ENCODE measurements around the gene RSBN1L.
"Not testable (repeated sequence)": the region's sequence is repeated elsewhere in the genome, so short reads cannot be mapped to it uniquely, and the experiment has no call there.

RSBN1L gene

GRCh38 chr7:77702968-77703472 lies 6.8 kb downstream of the RSBN1L start:
- DNase-seq (ENCODE audit: low spot score) = no peak
- TF ChIP-seq, protein P1, sequence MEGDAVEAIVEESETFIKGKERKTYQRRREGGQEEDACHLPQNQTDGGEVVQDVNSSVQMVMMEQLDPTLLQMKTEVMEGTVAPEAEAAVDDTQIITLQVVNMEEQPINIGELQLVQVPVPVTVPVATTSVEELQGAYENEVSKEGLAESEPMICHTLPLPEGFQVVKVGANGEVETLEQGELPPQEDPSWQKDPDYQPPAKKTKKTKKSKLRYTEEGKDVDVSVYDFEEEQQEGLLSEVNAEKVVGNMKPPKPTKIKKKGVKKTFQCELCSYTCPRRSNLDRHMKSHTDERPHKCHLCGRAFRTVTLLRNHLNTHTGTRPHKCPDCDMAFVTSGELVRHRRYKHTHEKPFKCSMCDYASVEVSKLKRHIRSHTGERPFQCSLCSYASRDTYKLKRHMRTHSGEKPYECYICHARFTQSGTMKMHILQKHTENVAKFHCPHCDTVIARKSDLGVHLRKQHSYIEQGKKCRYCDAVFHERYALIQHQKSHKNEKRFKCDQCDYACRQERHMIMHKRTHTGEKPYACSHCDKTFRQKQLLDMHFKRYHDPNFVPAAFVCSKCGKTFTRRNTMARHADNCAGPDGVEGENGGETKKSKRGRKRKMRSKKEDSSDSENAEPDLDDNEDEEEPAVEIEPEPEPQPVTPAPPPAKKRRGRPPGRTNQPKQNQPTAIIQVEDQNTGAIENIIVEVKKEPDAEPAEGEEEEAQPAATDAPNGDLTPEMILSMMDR (IDR thresholded peaks at IDR 0.05; ENCODE audit: borderline replicate concordance, control extremely low read depth, extremely low read depth, insufficient read depth, missing control alignments) = no peak
- in situ Hi-C loops (cut with MboI; ENCODE audit: low sequenced_read_pairs, unreplicated experiment) = no loop called here

DNA sequence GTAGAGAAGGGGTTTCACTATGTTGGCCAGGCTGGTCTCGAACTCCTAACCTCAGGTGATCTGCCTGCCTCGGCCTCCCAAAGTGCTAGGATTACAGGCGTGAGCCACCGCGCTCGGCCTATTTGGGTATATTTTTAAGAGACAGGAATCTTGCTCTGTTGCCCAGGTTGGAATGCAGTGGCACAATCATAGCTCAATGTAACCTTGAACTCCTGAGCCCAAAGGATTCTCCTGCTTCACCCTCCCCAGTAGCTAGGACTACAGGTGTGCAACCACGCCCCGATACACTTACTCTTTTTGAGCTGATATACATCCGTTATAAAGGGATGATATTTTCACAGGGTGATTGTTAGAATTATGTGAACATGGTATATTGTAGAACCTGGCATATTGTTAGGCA lies 7.4 kb downstream of the RSBN1L start:
- in situ Hi-C loops (cut with MboI; ENCODE audit: low sequenced_read_pairs, unreplicated experiment); DNase-seq (ENCODE audit: low spot score): not testable (repeated sequence)

- TF ChIP-seq, protein P1 (IDR thresholded peaks at IDR 0.05; ENCODE audit: borderline replicate concordance, control extremely low read depth, extremely low read depth, insufficient read depth, missing control alignments) = no peak
- in situ Hi-C loops (cut with MboI; ENCODE audit: low sequenced_read_pairs, unreplicated experiment) = no loop called here
- no peak for DNase-seq (ENCODE audit: low spot score)
Measured at GRCh38 chr7:77707504-77707992, 11.3 kb downstream of the RSBN1L start.

- in situ Hi-C loops (cut with MboI; ENCODE audit: low sequenced_read_pairs, unreplicated experiment) = no loop called here
- no peak for DNase-seq (ENCODE audit: low spot score)
- TF ChIP-seq, protein P1 (IDR thresholded peaks at IDR 0.05; ENCODE audit: borderline replicate concordance, control extremely low read depth, extremely low read depth, insufficient read depth, missing control alignments) = no peak
Measured at GRCh38 chr7:77710067-77710466, 13.8 kb downstream of the RSBN1L start.

DNA sequence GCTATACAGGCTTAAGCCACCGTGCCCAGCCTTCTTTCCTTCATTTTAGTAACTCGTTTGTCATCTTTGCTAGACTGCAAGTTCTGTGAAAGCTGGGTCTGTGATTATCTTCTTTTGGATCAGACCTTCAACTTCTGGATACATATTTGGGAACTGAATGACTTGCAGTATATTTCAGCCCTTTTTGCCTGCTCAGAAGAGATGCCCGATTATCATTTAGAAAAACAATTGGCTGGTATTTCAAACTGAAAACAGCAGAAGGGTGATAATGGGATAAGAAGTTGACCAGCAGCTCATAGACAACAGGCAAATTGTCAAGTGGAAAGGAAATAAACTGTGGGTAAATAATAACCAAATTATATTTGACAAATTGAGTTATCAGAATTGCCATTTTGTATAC lies 14.6 kb downstream of the RSBN1L start:
- TF ChIP-seq, protein P1 (IDR thresholded peaks at IDR 0.05; ENCODE audit: borderline replicate concordance, control extremely low read depth, extremely low read depth, insufficient read depth, missing control alignments) = no peak
- DNase-seq (ENCODE audit: low spot score) = no peak
- in situ Hi-C loops (cut with MboI; ENCODE audit: low sequenced_read_pairs, unreplicated experiment) = no loop called here

DNA sequence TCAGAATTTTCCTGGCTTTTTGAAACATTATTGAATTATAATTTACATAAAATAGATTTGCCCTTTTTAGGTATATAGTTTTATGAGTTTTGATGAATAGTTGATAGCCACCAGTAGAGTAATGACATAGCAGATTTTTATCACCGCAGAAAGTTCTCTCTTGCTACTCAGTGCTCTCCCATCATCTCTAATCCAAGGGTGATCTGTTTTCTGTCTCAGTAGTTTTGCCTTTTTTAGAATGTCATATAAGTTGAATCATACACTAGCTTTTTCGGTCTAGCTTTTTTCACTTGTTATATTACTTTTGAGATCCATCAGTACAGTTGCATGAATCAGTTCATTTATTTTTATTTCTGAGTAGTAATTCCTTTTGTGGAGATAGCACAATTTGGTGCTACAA lies 17.9 kb downstream of the RSBN1L start:
- no peak for DNase-seq (ENCODE audit: low spot score)
- in situ Hi-C loops (cut with MboI; ENCODE audit: low sequenced_read_pairs, unreplicated experiment) = no loop called here
- TF ChIP-seq, protein P1 (IDR thresholded peaks at IDR 0.05; ENCODE audit: borderline replicate concordance, control extremely low read depth, extremely low read depth, insufficient read depth, missing control alignments) = no peak

GRCh38 chr7:77714931-77715330 lies 18.7 kb downstream of the RSBN1L start:
- in situ Hi-C loops (cut with MboI; ENCODE audit: low sequenced_read_pairs, unreplicated experiment); DNase-seq (ENCODE audit: low spot score): not testable (repeated sequence)

DNA sequence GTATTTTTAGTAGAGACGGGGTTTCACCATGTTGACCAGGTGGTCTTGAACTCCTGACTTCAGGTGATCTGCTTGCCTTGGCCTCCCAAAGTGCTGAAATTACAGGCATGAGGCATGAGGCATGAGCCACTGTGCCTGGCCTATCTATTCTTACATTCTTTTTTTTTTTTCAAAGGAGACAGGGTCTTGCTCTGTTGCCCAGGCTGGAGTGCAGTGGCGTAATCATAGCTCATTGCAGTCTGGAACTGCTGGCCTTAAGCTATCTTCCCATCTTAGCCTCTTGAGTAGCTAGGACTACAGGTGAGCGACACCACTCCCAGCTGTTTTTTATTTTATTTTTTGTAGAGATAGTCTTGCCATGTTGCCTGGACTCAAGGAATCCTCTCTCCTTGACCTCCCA lies 20.5 kb downstream of the RSBN1L start:
- TF ChIP-seq, protein P1 (IDR thresholded peaks at IDR 0.05; ENCODE audit: borderline replicate concordance, control extremely low read depth, extremely low read depth, insufficient read depth, missing control alignments) = no peak
- in situ Hi-C loops (cut with MboI; ENCODE audit: low sequenced_read_pairs, unreplicated experiment) = no loop called here
- DNase-seq (ENCODE audit: low spot score) = no peak

- DNase-seq (ENCODE audit: low spot score); in situ Hi-C loops (cut with MboI; ENCODE audit: low sequenced_read_pairs, unreplicated experiment): not testable (repeated sequence)
Measured at GRCh38 chr7:77717566-77717965, 21.3 kb downstream of the RSBN1L start.

Measured in GM13976 (cell line).